ENCODE data around the gene SLC39A9. TPM values are rescaled to one million over a fixed set of nuclear protein-coding genes. Genes with fewer than 3 reads are reported as not detected.

Gene SLC39A9
- total RNA-seq, 1 experiment from 2014 or later = 80.8 TPM

GRCh38 chr14:69368381-69368780 is 30.1 kb upstream of the SLC39A9 start:
- no peak overlapping the region for H3K4me2 ChIP-seq (ENCODE audit: low read length)
- no peaks in the 10 kb centered on the region for H3F3A ChIP-seq (ENCODE audit: low read length, unreplicated experiment)
- ATAC-seq = no peak
- no peaks in the 10 kb centered on the region for H3K9me3 ChIP-seq (ENCODE audit: low read length)
- no peaks in the 10 kb centered on the region for H3K4me1 ChIP-seq (ENCODE audit: insufficient read depth, low read length)
- H2AFZ ChIP-seq (ENCODE audit: low read length) = no peak overlapping the region
- no peaks in the 10 kb centered on the region for H3K79me2 ChIP-seq (ENCODE audit: low read length)
- no TSS peak for BruUV-seq (replicated peaks)
- peaks cover 3% of the 10 kb centered on the region; the same call in 1 of the 2 replicates for H3K27me3 ChIP-seq (ENCODE audit: low read length)
- no peak overlapping the region for H3K27ac ChIP-seq (ENCODE audit: low read length)
- intact Hi-C loops (cut with micrococcal nuclease) = no loop called here
- DNase-seq = no peak
- no peak for TF ChIP-seq EZH2 (IDR thresholded peaks at IDR 0.05; ENCODE audit: low read length, unreplicated experiment)
- TF ChIP-seq CTCF (conservative IDR thresholded peaks at IDR 0.05; ENCODE audit: low read depth, low read length) = no peak
- no peak overlapping the region for H3K9ac ChIP-seq (ENCODE audit: low read length)
- H3K4me3 ChIP-seq (ENCODE audit: low read length) = no peak overlapping the region
- ChIA-PET POLR2A (ENCODE audit: unreplicated experiment) (no interaction called here), CTCF (interaction anchor here (0.6 kb wide), 1 partner anchor 126 kb away, joined by 4 read pairs; no protein-coding TSS in a partner anchor)
- H3K9me2 ChIP-seq (replicated peaks; ENCODE audit: low read length) = no peaks in the 10 kb centered on the region
- H3K36me3 ChIP-seq (ENCODE audit: low read depth, low read length) = no peaks in the 10 kb centered on the region
- no peaks in the 10 kb centered on the region for H4K20me1 ChIP-seq (ENCODE audit: low read length)

GRCh38 chr14:69370061-69370460 is 28.4 kb upstream of the SLC39A9 start:
- H4K20me1 ChIP-seq (ENCODE audit: low read length) = no peaks in the 10 kb centered on the region
- ChIA-PET CTCF (interaction anchor here (0.6 kb wide), 1 partner anchor 54 kb away, joined by 3 read pairs; no protein-coding TSS in a partner anchor), POLR2A (ENCODE audit: unreplicated experiment) (interaction anchor here (0.6 kb wide), 1 partner anchor 66 kb away, joined by 3 read pairs; no protein-coding TSS in a partner anchor)
- no peak overlapping the region for H2AFZ ChIP-seq (ENCODE audit: low read length)
- H3K4me2 ChIP-seq (ENCODE audit: low read length) = no peak overlapping the region
- H3K4me3 ChIP-seq (ENCODE audit: low read length) = no peak overlapping the region
- H3K9me2 ChIP-seq (replicated peaks; ENCODE audit: low read length) = no peaks in the 10 kb centered on the region
- no peaks in the 10 kb centered on the region for H3K27me3 ChIP-seq (ENCODE audit: low read length)
- H3K36me3 ChIP-seq (ENCODE audit: low read depth, low read length) = 0 out of 2 replicates have a peak, but pooled peaks cover 1% of the 10 kb centered on the region
- intact Hi-C loops (cut with micrococcal nuclease) = no loop called here
- ATAC-seq (no peak), DNase-seq (no peak)
- H3K79me2 ChIP-seq (ENCODE audit: low read length) = no peaks in the 10 kb centered on the region
- no peaks in the 10 kb centered on the region for H3F3A ChIP-seq (ENCODE audit: low read length, unreplicated experiment)
- no peaks in the 10 kb centered on the region for H3K9me3 ChIP-seq (ENCODE audit: low read length)
- no TSS peak for BruUV-seq (replicated peaks)
- no peak overlapping the region for H3K27ac ChIP-seq (ENCODE audit: low read length)
- H3K4me1 ChIP-seq (ENCODE audit: insufficient read depth, low read length) = no peaks in the 10 kb centered on the region
- H3K9ac ChIP-seq (ENCODE audit: low read length) = no peak overlapping the region
- no peak for TF ChIP-seq EZH2phosphoT487 (IDR thresholded peaks at IDR 0.05; ENCODE audit: borderline replicate concordance, low read length)
- TF ChIP-seq CTCF (conservative IDR thresholded peaks at IDR 0.05; ENCODE audit: low read depth, low read length) = no peak
- no peak for TF ChIP-seq EZH2 (IDR thresholded peaks at IDR 0.05; ENCODE audit: low read length, unreplicated experiment)

DNA sequence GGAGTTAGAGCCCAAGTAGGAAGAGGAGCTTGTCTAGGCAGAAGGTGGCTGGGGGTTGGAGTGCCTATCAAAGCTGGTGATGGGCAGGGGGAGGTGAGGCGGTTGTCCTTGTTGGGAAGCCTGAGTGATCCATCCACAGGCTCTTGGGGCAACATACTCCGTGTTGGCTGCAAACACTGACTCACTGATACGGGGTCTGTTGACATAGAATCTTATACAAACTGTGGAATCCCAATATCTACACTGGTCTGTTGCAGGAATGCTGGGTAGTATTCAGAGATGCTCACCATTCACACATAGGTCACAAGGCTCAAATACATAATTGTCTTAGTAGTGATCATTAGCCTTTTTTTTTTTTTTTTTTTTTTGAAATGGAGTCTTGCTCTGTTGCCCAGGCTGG is 26.3 kb upstream of the SLC39A9 start:
- Histone ChIP-seq H3K4me3 (ENCODE audit: low read length) (no peak overlapping the region), H3K27ac (ENCODE audit: low read length) (no peak overlapping the region), H3K4me1 (ENCODE audit: insufficient read depth, low read length) (no peaks in the 10 kb centered on the region), H3K36me3 (ENCODE audit: low read depth, low read length) (peaks cover 18% of the 10 kb centered on the region), H3K9me3 (ENCODE audit: low read length) (no peaks in the 10 kb centered on the region), H3K9me2 (replicated peaks; ENCODE audit: low read length) (no peaks in the 10 kb centered on the region), H3K79me2 (ENCODE audit: low read length) (no peaks in the 10 kb centered on the region), H3K4me2 (ENCODE audit: low read length) (no peak overlapping the region), H2AFZ (ENCODE audit: low read length) (no peak overlapping the region), H3K27me3 (ENCODE audit: low read length) (no peaks in the 10 kb centered on the region), H3K9ac (ENCODE audit: low read length) (no peak overlapping the region), H3F3A (ENCODE audit: low read length, unreplicated experiment) (no peaks in the 10 kb centered on the region), H4K20me1 (ENCODE audit: low read length) (no peaks in the 10 kb centered on the region)
- no peak for DNase-seq
- TF ChIP-seq EZH2phosphoT487 (IDR thresholded peaks at IDR 0.05; ENCODE audit: borderline replicate concordance, low read length) (no peak), CTCF (conservative IDR thresholded peaks at IDR 0.05; ENCODE audit: low read depth, low read length) (no peak), EZH2 (IDR thresholded peaks at IDR 0.05; ENCODE audit: low read length, unreplicated experiment) (no peak)
- no TSS peak for BruUV-seq (replicated peaks)
- POLR2A ChIA-PET (ENCODE audit: unreplicated experiment) = no interaction called here
- CTCF ChIA-PET = interaction anchor here (0.7 kb wide), 1 partner anchor 676 kb away, joined by 7 read pairs; no protein-coding TSS in a partner anchor
- ATAC-seq = peak; percentile 9; the same call in 1 of the 2 replicates
- intact Hi-C loops (cut with micrococcal nuclease) = no loop called here
